Liver (tissue), 9 donors: Measurements from ENCODE around the gene PLPP6. TPM values are rescaled to one million over a fixed set of nuclear protein-coding genes. Genes with fewer than 3 reads are reported as not detected.

Experiments used
- DNase-seq: peaks from one replicate; pipeline ENCODE4 v3.0.0-alpha.2; 2017; ENCODE audit warnings: low spot score
- H3K27ac ChIP-seq, 2 donors: one replicate each; pipeline ENCODE4 v1.7.0; 2013; ENCODE audit warnings: inconsistent platforms in 2 of 2, low read length in 2 of 2, control low read depth in 1 of 2, low read depth in 1 of 2, mild to moderate bottlenecking in 1 of 2
- H3K27me3 ChIP-seq, 4 donors: one replicate each; pipeline versions ENCODE4 v1.6.1 to v1.7.0; 2013; ENCODE audit warnings: low read length in 3 of 4, inconsistent platforms in 1 of 4, mild to moderate bottlenecking in 1 of 4, moderate library complexity in 1 of 4; ENCODE audit not compliant: control insufficient read depth in 4 of 4, insufficient read depth in 4 of 4
- H3K36me3 ChIP-seq, 4 donors: one replicate each; pipeline versions ENCODE4 v1.6.1 to v1.7.0; 2013; ENCODE audit warnings: low read length in 3 of 4, mild to moderate bottlenecking in 3 of 4, low read depth in 1 of 4, moderate library complexity in 1 of 4; ENCODE audit not compliant: control insufficient read depth in 4 of 4, insufficient read depth in 3 of 4
- H3K4me1 ChIP-seq, 4 donors: one replicate each; pipeline versions ENCODE4 v1.6.1 to v1.7.0; 2013; ENCODE audit warnings: low read length in 3 of 4, mild to moderate bottlenecking in 3 of 4, moderate library complexity in 1 of 4; ENCODE audit not compliant: control insufficient read depth in 4 of 4, insufficient read depth in 4 of 4
- H3K4me3 ChIP-seq, 3 donors: one replicate each; pipeline versions ENCODE4 v1.6.1 to v1.7.0; 2013; ENCODE audit warnings: low read length in 3 of 3, control low read depth in 1 of 3, low read depth in 1 of 3, mild to moderate bottlenecking in 1 of 3
- H3K9ac ChIP-seq, 2 donors: one replicate each; pipeline ENCODE4 v1.7.0; 2013; ENCODE audit warnings: low read length in 2 of 2, mild to moderate bottlenecking in 2 of 2, moderate library complexity in 2 of 2, control low read depth in 1 of 2, low read depth in 1 of 2
- H3K9me3 ChIP-seq, 4 donors: one replicate each; pipeline versions ENCODE4 v1.6.1 to v1.7.0; 2013; ENCODE audit warnings: low read length in 3 of 4; ENCODE audit not compliant: control insufficient read depth in 4 of 4
- EGR1 ChIP-seq, 2 donors: IDR thresholded peaks; 2 replicates each; pipeline ENCODE4 v1.6.1; 2016 to 2018; ENCODE audit warnings: antibody characterized with exemption in 2 of 2, low read depth in 2 of 2
- FOXA1 ChIP-seq: IDR thresholded peaks from 2 replicates; pipeline ENCODE4 v1.6.1; 2016; ENCODE audit warnings: antibody characterized with exemption
- FOXA2 ChIP-seq: IDR thresholded peaks from 2 replicates; pipeline ENCODE4 v1.6.1; 2016; ENCODE audit warnings: antibody characterized with exemption
- GABPA ChIP-seq, 2 donors: IDR thresholded peaks in 1 of 2; conservative IDR thresholded peaks in 1 of 2; 2 replicates each; pipeline ENCODE4 v1.6.1; 2016; ENCODE audit warnings: antibody characterized with exemption in 2 of 2, mild to moderate bottlenecking in 1 of 2, moderate library complexity in 1 of 2
- HNF4A ChIP-seq, 2 donors: conservative IDR thresholded peaks; 2 replicates each; pipeline ENCODE4 v1.6.1; 2016; ENCODE audit warnings: antibody characterized with exemption in 2 of 2, mild to moderate bottlenecking in 2 of 2
- HNF4G ChIP-seq: IDR thresholded peaks from 2 replicates; pipeline ENCODE4 v1.6.1; 2016; ENCODE audit warnings: antibody characterized with exemption
- JUND ChIP-seq, 2 donors: IDR thresholded peaks; 2 replicates each; pipeline ENCODE4 v1.6.1; 2016; ENCODE audit warnings: antibody characterized with exemption in 2 of 2
- NR2F2 ChIP-seq: IDR thresholded peaks from 2 replicates; pipeline ENCODE4 v1.6.1; 2016; ENCODE audit warnings: antibody characterized with exemption
- RAD21 ChIP-seq, 2 donors: IDR thresholded peaks; 2 replicates each; pipeline ENCODE4 v1.6.1; 2016; ENCODE audit warnings: antibody characterized with exemption in 2 of 2, mild to moderate bottlenecking in 2 of 2
- RXRA ChIP-seq, 2 donors: IDR thresholded peaks; 2 replicates each; pipeline ENCODE4 v1.6.1; 2017 to 2018; ENCODE audit warnings: antibody characterized with exemption in 2 of 2, mild to moderate bottlenecking in 1 of 2
- SP1 ChIP-seq: IDR thresholded peaks from 2 replicates; pipeline ENCODE4 v1.6.1; 2018; ENCODE audit warnings: antibody characterized with exemption, mild to moderate bottlenecking
- TAF1 ChIP-seq: conservative IDR thresholded peaks from 2 replicates; pipeline ENCODE4 v1.6.1; 2016; ENCODE audit warnings: antibody characterized with exemption, mild to moderate bottlenecking
- YY1 ChIP-seq: IDR thresholded peaks from 2 replicates; pipeline ENCODE4 v1.6.1; 2016; ENCODE audit warnings: antibody characterized with exemption, mild to moderate bottlenecking
- WGBS: extraction: QIAGEN DNeasy Blood & Tissue Kit; methylation state at CpG from one replicate; pipeline ENCODE4 v1.1.7; 2013; 5-methylcytosine and 5-hydroxymethylcytosine counted together
- polyA plus RNA-seq, 2 donors: library from polyadenylated mRNA; stranded (reverse) in 1 of 2; unstranded in 1 of 2; fragments of 200-250 nt in 1 of 2; fragments of >200 nt in 1 of 2; fragmentation: Nextera tagmentation in 1 of 2; extraction: Ambion mirVana in 1 of 2; gene quantifications; one replicate each; pipeline versions ENCODE4 v1.2.1 to v1.2.3, GENCODE V29; 2013 to 2015
- total RNA-seq, 2 donors: library from RNA; depleted of rRNA; stranded (reverse); fragments of >200 nt; gene quantifications; one replicate each; pipeline ENCODE4 v1.2.3, GENCODE V29; 2014
- TF ChIP-seq, protein P1 (sequence below): IDR thresholded peaks from 2 replicates; pipeline ENCODE4 v1.6.1; 2016; ENCODE audit warnings: antibody characterized with exemption
- TF ChIP-seq, protein P2 (sequence below): IDR thresholded peaks from 2 replicates; pipeline ENCODE4 v1.6.1; 2016; ENCODE audit warnings: antibody characterized with exemption, mild to moderate bottlenecking
- TF ChIP-seq, protein P3 (sequence below): fragments of 150-350 bp; IDR thresholded peaks from 2 replicates; pipeline ENCODE4 v1.5.1; 2017; ENCODE audit warnings: improper control_type of control experiment, low read depth, low read length; ENCODE audit not compliant: missing input control
- TF ChIP-seq, protein P4 (sequence below): IDR thresholded peaks from 2 replicates; pipeline ENCODE4 v1.6.1; 2016; ENCODE audit warnings: antibody characterized with exemption
- donor health status: healthy.
- donor health status: healthy.
- donor health status: healthy.
- donor health status: healthy.
- donor health status: healthy.

Gene PLPP6
- total and polyA plus RNA-seq, 4 donors = 9.5 to 11.8 (median 11.1) TPM

DNA sequence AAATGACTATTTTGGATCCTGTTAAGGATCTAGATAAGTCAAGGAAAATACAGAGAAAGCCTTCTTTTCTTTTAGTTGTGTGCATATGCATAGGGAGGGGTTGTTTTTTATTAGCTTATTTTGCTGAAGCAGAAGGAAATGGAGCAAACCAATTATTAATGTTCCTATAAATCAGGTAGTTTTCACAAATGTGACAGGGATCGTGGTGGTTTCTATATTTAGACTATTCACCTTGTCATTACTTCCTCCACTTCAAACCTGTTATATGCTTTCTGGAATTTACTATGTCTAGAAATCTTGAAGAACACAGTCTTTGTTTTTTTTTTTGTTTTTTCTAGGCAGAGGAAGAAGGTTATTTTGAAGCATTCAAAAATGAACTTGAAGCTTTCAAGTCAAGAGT, 39.4 kb downstream of the PLPP6 start:
- H3K9me3 ChIP-seq = no peaks in the 10 kb centered on the region
- WGBS = 85% methylated on average over 1 of the region's 1 CpG
- TF ChIP-seq, protein P1, sequence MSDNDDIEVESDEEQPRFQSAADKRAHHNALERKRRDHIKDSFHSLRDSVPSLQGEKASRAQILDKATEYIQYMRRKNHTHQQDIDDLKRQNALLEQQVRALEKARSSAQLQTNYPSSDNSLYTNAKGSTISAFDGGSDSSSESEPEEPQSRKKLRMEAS = no peak
- TF ChIP-seq, protein P2, sequence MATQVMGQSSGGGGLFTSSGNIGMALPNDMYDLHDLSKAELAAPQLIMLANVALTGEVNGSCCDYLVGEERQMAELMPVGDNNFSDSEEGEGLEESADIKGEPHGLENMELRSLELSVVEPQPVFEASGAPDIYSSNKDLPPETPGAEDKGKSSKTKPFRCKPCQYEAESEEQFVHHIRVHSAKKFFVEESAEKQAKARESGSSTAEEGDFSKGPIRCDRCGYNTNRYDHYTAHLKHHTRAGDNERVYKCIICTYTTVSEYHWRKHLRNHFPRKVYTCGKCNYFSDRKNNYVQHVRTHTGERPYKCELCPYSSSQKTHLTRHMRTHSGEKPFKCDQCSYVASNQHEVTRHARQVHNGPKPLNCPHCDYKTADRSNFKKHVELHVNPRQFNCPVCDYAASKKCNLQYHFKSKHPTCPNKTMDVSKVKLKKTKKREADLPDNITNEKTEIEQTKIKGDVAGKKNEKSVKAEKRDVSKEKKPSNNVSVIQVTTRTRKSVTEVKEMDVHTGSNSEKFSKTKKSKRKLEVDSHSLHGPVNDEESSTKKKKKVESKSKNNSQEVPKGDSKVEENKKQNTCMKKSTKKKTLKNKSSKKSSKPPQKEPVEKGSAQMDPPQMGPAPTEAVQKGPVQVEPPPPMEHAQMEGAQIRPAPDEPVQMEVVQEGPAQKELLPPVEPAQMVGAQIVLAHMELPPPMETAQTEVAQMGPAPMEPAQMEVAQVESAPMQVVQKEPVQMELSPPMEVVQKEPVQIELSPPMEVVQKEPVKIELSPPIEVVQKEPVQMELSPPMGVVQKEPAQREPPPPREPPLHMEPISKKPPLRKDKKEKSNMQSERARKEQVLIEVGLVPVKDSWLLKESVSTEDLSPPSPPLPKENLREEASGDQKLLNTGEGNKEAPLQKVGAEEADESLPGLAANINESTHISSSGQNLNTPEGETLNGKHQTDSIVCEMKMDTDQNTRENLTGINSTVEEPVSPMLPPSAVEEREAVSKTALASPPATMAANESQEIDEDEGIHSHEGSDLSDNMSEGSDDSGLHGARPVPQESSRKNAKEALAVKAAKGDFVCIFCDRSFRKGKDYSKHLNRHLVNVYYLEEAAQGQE = no peak
- no peak for TF ChIP-seq GABPA (IDR thresholded peaks at IDR 0.05 in 1 of 2, conservative IDR thresholded peaks at IDR 0.05 in 1 of 2)
- no peak for TF ChIP-seq NR2F2
- no peak for TF ChIP-seq HNF4A (conservative IDR thresholded peaks at IDR 0.05)
- TF ChIP-seq, protein P3, sequence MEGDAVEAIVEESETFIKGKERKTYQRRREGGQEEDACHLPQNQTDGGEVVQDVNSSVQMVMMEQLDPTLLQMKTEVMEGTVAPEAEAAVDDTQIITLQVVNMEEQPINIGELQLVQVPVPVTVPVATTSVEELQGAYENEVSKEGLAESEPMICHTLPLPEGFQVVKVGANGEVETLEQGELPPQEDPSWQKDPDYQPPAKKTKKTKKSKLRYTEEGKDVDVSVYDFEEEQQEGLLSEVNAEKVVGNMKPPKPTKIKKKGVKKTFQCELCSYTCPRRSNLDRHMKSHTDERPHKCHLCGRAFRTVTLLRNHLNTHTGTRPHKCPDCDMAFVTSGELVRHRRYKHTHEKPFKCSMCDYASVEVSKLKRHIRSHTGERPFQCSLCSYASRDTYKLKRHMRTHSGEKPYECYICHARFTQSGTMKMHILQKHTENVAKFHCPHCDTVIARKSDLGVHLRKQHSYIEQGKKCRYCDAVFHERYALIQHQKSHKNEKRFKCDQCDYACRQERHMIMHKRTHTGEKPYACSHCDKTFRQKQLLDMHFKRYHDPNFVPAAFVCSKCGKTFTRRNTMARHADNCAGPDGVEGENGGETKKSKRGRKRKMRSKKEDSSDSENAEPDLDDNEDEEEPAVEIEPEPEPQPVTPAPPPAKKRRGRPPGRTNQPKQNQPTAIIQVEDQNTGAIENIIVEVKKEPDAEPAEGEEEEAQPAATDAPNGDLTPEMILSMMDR = no peak
- no peak for TF ChIP-seq SP1
- TF ChIP-seq RAD21 (IDR thresholded peaks at IDR 0.05) = no peak
- no peak for TF ChIP-seq HNF4G
- TF ChIP-seq RXRA (IDR thresholded peaks at IDR 0.05) = no peak
- TF ChIP-seq JUND (IDR thresholded peaks at IDR 0.05) = no peak
- no peak for TF ChIP-seq FOXA2
- no peak for TF ChIP-seq YY1
- H3K27me3 ChIP-seq = no peaks in the 10 kb centered on the region
- no peak overlapping the region for H3K27ac ChIP-seq
- H3K36me3 ChIP-seq = peaks cover 1 to 52% (median 51%) of the 10 kb centered on the region in 4 donors
- peaks cover 1 to 13% (median 6%) of the 10 kb centered on the region in 4 donors for H3K4me1 ChIP-seq
- H3K9ac ChIP-seq = no peak overlapping the region
- H3K4me3 ChIP-seq = no peak overlapping the region
- DNase-seq = no peak

DNA sequence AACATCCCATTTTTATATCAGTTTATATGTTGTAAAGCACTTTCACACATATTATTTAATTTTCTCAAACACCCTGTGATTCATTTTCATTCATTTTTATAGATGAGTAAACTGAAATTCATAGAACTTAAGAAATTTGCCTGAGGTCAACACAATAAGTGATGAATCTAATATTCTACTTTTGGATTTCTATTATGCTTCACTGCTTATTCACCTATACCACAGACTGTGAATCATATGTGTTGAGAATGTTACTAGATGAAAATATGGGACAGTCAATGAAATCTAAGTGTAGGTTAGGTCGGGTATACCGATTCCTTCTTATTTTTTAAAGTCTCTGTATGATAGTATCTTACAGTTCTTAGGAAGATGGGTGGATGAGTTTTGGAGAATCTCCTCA, 42.0 kb downstream of the PLPP6 start:
- peaks cover 0 to 41% (median 37%) of the 10 kb centered on the region in 4 donors for H3K36me3 ChIP-seq

More for the DNA sequence above, 42.0 kb downstream of the PLPP6 start:
- TF ChIP-seq, protein P1 = no peak
- TF ChIP-seq, protein P4, sequence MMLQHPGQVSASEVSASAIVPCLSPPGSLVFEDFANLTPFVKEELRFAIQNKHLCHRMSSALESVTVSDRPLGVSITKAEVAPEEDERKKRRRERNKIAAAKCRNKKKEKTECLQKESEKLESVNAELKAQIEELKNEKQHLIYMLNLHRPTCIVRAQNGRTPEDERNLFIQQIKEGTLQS = no peak
- no peak for TF ChIP-seq FOXA1
- TF ChIP-seq SP1 = no peak
- no peak for TF ChIP-seq HNF4G
- TF ChIP-seq JUND (IDR thresholded peaks at IDR 0.05) = no peak
- no peak for TF ChIP-seq GABPA (IDR thresholded peaks at IDR 0.05 in 1 of 2, conservative IDR thresholded peaks at IDR 0.05 in 1 of 2)
- no peak for TF ChIP-seq TAF1
- TF ChIP-seq, protein P3 = no peak
- no peak for TF ChIP-seq NR2F2
- no peak for TF ChIP-seq RAD21 (IDR thresholded peaks at IDR 0.05)
- TF ChIP-seq EGR1 (IDR thresholded peaks at IDR 0.05; ENCODE audit: low read depth in 2 of 2) = no peak
- no peak for TF ChIP-seq YY1
- Histone ChIP-seq H3K9me3 (no peaks in the 10 kb centered on the region), H3K4me1 (peaks cover 0 to 10% (median 5%) of the 10 kb centered on the region in 4 donors), H3K4me3 (no peak overlapping the region), H3K27ac (no peak overlapping the region), H3K9ac (no peak overlapping the region), H3K27me3 (no peaks in the 10 kb centered on the region)
- no peak for DNase-seq
- WGBS = 95% methylated on average over 2 of the region's 2 CpGs
